Measurements from ENCODE around the gene PKHD1.

GRCh38 chr6:52063584-52064344 is 23.6 kb downstream of the PKHD1 start:
- TF ChIP-seq GATA3 (IDR thresholded peaks at IDR 0.05; ENCODE audit: low read depth, low read length): no peak
- no peak for TF ChIP-seq GATA2 (IDR thresholded peaks at IDR 0.05; ENCODE audit: low read depth, low read length)

All from SH-SY5Y (cell line).